Measurements from ENCODE around the gene ERG28. TPM values are rescaled to one million over a fixed set of nuclear protein-coding genes. Genes with fewer than 3 reads are reported as not detected.

ERG28 gene
- total RNA-seq, 1 experiment from 2014 or later: 29.1 TPM

DNA sequence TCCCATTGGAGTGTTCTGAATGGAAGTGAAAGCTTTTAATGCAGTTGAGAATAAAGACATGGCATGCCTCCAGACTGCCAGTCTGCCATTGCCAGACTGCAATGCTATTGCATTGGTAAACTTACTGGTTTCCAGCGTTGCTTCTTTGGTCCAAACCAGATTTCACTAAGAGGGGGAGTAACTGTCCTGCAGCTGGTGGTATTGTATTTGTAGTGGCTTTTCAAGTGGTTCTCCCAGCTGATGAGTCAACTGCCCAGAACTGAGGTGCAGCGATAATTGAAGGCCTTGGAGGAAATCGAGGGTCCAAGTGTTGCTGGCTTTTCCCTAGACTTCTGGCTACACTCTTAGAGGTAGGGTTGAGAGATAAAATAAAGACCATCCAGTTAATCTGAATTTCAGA is 31.9 kb downstream of the ERG28 start:
- H3K27me3 ChIP-seq (ENCODE audit: insufficient read depth, low read length): no peaks in the 10 kb centered on the region
- Mint-ChIP-seq H3K27me3 (ENCODE audit: low read depth) (no peaks in the 10 kb centered on the region), H3K4me1 (peaks cover 36 to 46% of the 10 kb centered on the region in 2 experiments), H3K27ac (peak overlapping the region in 1 of 3 experiments; percentile 62; a peak in 1 of 7 replicates), H3K36me3 (ENCODE audit: insufficient read depth in 1 of 3, low read depth in 3 of 3) (no peaks in the 10 kb centered on the region; a peak in 1 of 7 replicates), H3K4me3 (no peak overlapping the region), H3K9me3 (no peaks in the 10 kb centered on the region)
- H3K18ac ChIP-seq (ENCODE audit: insufficient read length, low read depth, low read length): no peak overlapping the region
- no peaks in the 10 kb centered on the region for H3K79me1 ChIP-seq (ENCODE audit: insufficient read depth, low read depth, low read length, poor library complexity, severe bottlenecking)
- no peak overlapping the region for H3K14ac ChIP-seq (ENCODE audit: insufficient read depth, low read length)
- peaks cover 16% of the 10 kb centered on the region for H3K4me1 ChIP-seq (ENCODE audit: insufficient read depth, low read length)
- no CpG with 5 or more reads among the region's 3 CpGs for WGBS (ENCODE audit: extremely low coverage, insufficient read length, low lambda C conversion rate)
- no peak overlapping the region for H2BK12ac ChIP-seq (ENCODE audit: insufficient read length, low read depth, low read length)
- no peak overlapping the region for H2BK5ac ChIP-seq (ENCODE audit: insufficient read length, low read length)
- H4K5ac ChIP-seq (ENCODE audit: insufficient read length, low read depth, low read length): no peak overlapping the region
- TF ChIP-seq CTCF (conservative IDR thresholded peaks at IDR 0.05): no peak
- no peak overlapping the region for H2BK15ac ChIP-seq (ENCODE audit: low read depth, low read length)
- no peaks in the 10 kb centered on the region for H3K9me3 ChIP-seq (ENCODE audit: control insufficient read depth, low read depth, low read length)
- H3K4ac ChIP-seq (ENCODE audit: low read depth, low read length): no peak overlapping the region
- no peak overlapping the region for H2BK20ac ChIP-seq (ENCODE audit: low read depth, low read length, poor library complexity, severe bottlenecking)
- H3K27ac ChIP-seq (ENCODE audit: insufficient read length, low read depth, low read length): no peak overlapping the region
- H3K56ac ChIP-seq (ENCODE audit: insufficient read length, low read depth, low read length): no peak overlapping the region
- no peak overlapping the region for H2BK120ac ChIP-seq (ENCODE audit: low read depth, low read length, poor library complexity, severe bottlenecking)
- no peaks in the 10 kb centered on the region for H4K20me1 ChIP-seq (ENCODE audit: control insufficient read depth, insufficient read depth, insufficient read length)
- H4K8ac ChIP-seq (replicated peaks; ENCODE audit: insufficient read length, low read depth, low read length): no peak overlapping the region
- no peaks in the 10 kb centered on the region for H3K79me2 ChIP-seq (ENCODE audit: insufficient read depth, low read length)
- no peaks in the 10 kb centered on the region for H3K23me2 ChIP-seq (ENCODE audit: insufficient read length, low read depth, low read length, poor library complexity, severe bottlenecking)
- no peak overlapping the region for H3K4me2 ChIP-seq (ENCODE audit: insufficient read depth, insufficient read length, low read length)
- no peak for DNase-seq
- H2AK5ac ChIP-seq (ENCODE audit: insufficient read length, low read length): no peak overlapping the region
- H3K9ac ChIP-seq (ENCODE audit: extremely low read depth, insufficient read length, low read length): no peak overlapping the region
- H3T11ph ChIP-seq (ENCODE audit: low read length): no peak overlapping the region
- no peak overlapping the region for H2AFZ ChIP-seq (ENCODE audit: low read length)
- no peak overlapping the region for H4K91ac ChIP-seq (ENCODE audit: insufficient read length, low read depth, low read length)
- no peak overlapping the region for H3K23ac ChIP-seq (ENCODE audit: insufficient read length, low read depth, low read length)
